GM19099 (cell line): ENCODE data around the gene RHOG.

ENCODE experiments used
- POLR2A ChIP-seq: IDR thresholded peaks from 3 replicates; pipeline ENCODE4 v1.6.1; 2011; ENCODE audit warnings: low read depth; ENCODE audit not compliant: insufficient read length; ENCODE audit errors: extremely low read depth

Gene RHOG

GRCh38 chr11:3830730-3831129, 10.0 kb downstream of the RHOG start:
- TF ChIP-seq POLR2A: no peak

DNA sequence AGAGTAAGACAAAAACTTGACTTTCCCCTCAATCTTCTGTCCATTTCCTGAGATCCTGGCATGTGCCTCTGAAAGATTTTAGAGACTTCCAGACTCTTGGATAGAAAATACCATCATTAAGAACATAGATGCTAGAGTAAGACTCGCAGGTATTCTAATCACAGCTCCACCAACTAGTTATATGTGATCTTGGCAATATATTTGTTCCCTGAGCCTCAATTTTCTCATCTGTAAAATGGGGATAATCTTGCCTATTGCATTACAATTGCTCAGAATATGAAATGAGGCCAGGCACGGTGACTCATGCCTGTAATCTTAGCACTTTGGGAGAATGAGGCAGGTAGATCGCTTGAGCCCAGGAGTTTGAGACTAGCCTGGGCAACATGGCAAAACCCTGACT, 10.7 kb downstream of the RHOG start:
- TF ChIP-seq POLR2A: no peak

- TF ChIP-seq POLR2A: no peak
These were observed 13.1 kb downstream of the RHOG start for GRCh38 chr11:3827434-3828186.

DNA sequence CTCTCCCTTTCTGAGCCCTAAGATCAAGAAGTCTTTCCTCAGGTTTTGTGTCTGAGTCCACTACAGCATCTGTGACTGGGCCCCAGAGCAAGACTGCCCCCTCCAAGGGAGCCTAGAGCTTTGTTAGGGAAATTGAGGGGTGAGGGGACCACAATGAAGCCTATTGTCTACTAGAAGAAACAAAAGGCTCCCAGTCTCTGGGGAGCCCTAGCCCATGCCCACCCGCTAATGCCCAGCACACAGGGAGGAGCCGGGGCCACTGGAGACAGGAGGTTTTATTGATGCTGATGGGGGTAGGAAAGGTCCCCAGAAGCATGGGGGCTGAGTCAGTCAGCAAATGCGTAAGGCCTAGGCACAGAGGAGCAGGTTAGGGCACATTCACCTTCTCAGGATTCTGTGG, 14.0 kb downstream of the RHOG start:
- TF ChIP-seq POLR2A: no peak

DNA sequence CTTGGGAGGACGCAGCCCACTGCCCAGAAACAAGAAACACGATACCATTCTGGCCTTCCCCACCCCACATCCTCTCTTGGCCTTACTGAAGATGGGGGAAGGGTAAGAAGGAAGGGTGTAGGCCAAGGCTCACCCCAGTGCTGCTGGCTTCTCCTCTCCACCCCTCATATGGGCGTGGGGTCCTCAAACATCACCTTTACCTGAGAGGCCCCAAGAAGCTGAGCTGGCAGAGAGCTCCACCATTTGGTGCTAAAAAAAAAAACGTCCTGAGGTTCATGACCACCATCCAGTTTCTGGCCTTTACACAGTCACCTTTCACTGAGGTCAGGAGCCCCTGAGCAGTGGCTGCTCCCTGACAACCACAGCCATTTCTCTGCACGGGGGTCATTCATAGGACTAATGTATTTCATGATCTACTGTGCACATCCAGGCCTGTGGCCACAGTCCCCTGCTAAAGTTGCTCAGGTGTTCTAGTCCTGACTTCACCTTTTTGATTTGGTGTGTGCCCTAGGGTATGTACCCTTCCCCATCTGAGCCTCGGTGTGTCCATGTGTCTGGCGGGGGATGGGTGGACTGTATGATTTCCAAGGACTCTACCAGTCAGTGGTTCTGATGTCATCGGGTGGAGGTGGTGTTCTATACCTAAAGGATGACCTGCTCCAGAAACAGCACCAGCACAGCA, 15.1 kb downstream of the RHOG start:
- TF ChIP-seq POLR2A: no peak

DNA sequence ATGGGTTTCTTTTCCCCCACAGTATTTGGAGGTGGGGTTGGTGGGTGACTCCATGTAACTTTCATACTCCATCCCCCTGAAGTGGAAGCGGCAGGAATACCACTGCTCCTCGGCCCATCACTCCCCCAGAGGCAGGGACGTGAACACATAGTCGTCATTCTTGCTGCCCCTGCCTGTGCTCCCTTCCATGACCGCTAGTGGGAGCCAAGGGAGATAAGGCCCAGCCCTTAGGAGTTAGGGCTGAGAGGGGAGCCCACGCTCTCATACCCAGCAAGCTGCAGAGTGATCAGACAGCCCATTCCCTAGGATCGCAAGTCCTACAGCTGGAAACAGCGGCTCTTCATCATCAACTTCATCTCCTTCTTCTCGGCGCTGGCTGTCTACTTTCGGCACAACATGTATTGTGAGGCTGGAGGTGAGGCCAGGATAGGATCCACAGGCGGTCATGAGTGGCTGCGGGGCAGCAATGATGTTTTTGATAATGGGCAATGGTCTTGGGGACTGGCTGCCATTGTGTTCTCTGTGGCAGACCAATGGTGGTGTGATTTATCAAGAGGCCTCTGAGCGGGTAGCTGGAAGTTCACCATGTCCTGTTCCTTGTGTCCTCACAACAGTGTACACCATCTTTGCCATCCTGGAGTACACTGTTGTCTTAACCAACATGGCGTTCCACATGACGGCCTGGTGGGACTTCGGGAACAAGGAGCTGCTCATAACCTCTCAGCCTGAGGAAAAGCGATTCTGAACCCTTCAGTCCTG, 15.9 kb downstream of the RHOG start:
- no peak for TF ChIP-seq POLR2A

- TF ChIP-seq POLR2A: no peak
These were observed 16.8 kb downstream of the RHOG start for GRCh38 chr11:3823762-3824506.

GRCh38 chr11:3823303-3823702, 17.5 kb downstream of the RHOG start:
- TF ChIP-seq POLR2A: no peak

- TF ChIP-seq POLR2A: no peak
These were observed 18.4 kb downstream of the RHOG start for GRCh38 chr11:3822312-3822711.

- TF ChIP-seq POLR2A: no peak
These were observed 19.8 kb downstream of the RHOG start for GRCh38 chr11:3820971-3821370.

- TF ChIP-seq POLR2A: no peak
These were observed 23.5 kb downstream of the RHOG start for GRCh38 chr11:3817181-3817800.

GRCh38 chr11:3816673-3817072, 24.1 kb downstream of the RHOG start:
- TF ChIP-seq POLR2A: no peak

GRCh38 chr11:3815845-3816244, 24.9 kb downstream of the RHOG start:
- no peak for TF ChIP-seq POLR2A

GRCh38 chr11:3810951-3811350, 29.8 kb downstream of the RHOG start:
- TF ChIP-seq POLR2A: no peak

DNA sequence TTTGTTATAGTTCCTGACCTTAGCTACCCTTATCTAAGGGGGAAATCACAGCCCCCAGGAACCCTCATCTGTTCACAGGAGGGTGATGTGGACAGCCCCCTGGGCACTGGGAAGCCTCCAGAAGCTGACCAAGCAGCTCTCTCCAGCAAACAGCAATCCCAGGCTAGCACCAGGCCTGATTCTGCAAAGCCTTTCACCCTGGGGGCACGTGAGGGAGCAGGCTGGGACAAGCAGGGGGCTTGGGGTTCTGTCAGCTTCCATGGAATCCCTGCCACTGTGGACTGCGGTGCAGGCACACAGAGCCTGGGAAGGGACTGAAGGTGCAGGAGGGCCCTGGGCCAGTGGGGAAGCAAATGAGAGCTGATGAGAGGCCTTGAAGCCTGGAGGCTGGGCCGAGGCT, 30.3 kb downstream of the RHOG start:
- no peak for TF ChIP-seq POLR2A
